ENCODE results near the gene HIF1A.
"Not testable (repeated sequence)": the region's sequence is repeated elsewhere in the genome, so short reads cannot be mapped to it uniquely, and the experiment has no call there.

HIF1A gene

GRCh38 chr14:61675291-61675690, 20.0 kb upstream of the HIF1A start:
- DNase-seq, result no peak

- DNase-seq, result no peak
Measured at GRCh38 chr14:61677479-61677878, 17.8 kb upstream of the HIF1A start.

GRCh38 chr14:61678975-61679374, 16.3 kb upstream of the HIF1A start:
- no peak for DNase-seq

- no peak for DNase-seq
Measured at GRCh38 chr14:61681413-61681812, 13.9 kb upstream of the HIF1A start.

- DNase-seq, result no peak
Measured at GRCh38 chr14:61683108-61683507, 12.2 kb upstream of the HIF1A start.

GRCh38 chr14:61690039-61690438, 5.3 kb upstream of the HIF1A start:
- DNase-seq, result no peak

GRCh38 chr14:61690982-61691381, 4.3 kb upstream of the HIF1A start:
- no peak for DNase-seq

GRCh38 chr14:61691495-61691894, 3.8 kb upstream of the HIF1A start:
- DNase-seq, result no peak

GRCh38 chr14:61694039-61694438, 1.3 kb upstream of the HIF1A start:
- no peak for DNase-seq

GRCh38 chr14:61695695-61696527, 598 bp downstream of the HIF1A start:
- DNase-seq, result peak; percentile 45

GRCh38 chr14:61696753-61697318, 1.5 kb downstream of the HIF1A start:
- no peak for DNase-seq

GRCh38 chr14:61698206-61698980, 3.1 kb downstream of the HIF1A start:
- DNase-seq, result no peak

- DNase-seq, result no peak
Measured at GRCh38 chr14:61699027-61699426, 3.7 kb downstream of the HIF1A start.

- no peak for DNase-seq
Measured at GRCh38 chr14:61700104-61700886, 5.0 kb downstream of the HIF1A start.

- no peak for DNase-seq
Measured at GRCh38 chr14:61701946-61702345, 6.6 kb downstream of the HIF1A start.

GRCh38 chr14:61703342-61704129, 8.2 kb downstream of the HIF1A start:
- DNase-seq, result no peak

GRCh38 chr14:61704554-61704953, 9.2 kb downstream of the HIF1A start:
- no peak for DNase-seq

GRCh38 chr14:61705017-61705416, 9.7 kb downstream of the HIF1A start:
- no peak for DNase-seq

- DNase-seq, result no peak
Measured at GRCh38 chr14:61706096-61706690, 10.9 kb downstream of the HIF1A start.

GRCh38 chr14:61707774-61708173, 12.5 kb downstream of the HIF1A start:
- not testable (repeated sequence) for DNase-seq

GRCh38 chr14:61708693-61709092, 13.4 kb downstream of the HIF1A start:
- DNase-seq, result not testable (repeated sequence)

Measured in DMS153 (cell line).